K562 (cell line): ENCODE results near the gene MYO18B. TPM values are rescaled to one million over a fixed set of nuclear protein-coding genes. Genes with fewer than 3 reads are reported as not detected.

ENCODE experiments used
- ATAC-seq: fragments of 200-7000 bp; cut with Tn5 transposase; 3 replicates; pipeline ENCODE4 v1.9.1; 2020; ENCODE audit warnings: moderate library complexity
- BruUV-seq: library from RNA; stranded (reverse); fragments of 400-500 nt; replicated peaks from 2 replicates; lab custom pipeline; 2021; lab: Mats Ljungman, UMichigan
- CTCF ChIA-PET: fragments of 300-600 bp; formaldehyde crosslinking; extraction: SDS; loops from one replicate; lab custom pipeline; 2021; ENCODE audit warnings: low intra/inter-chr PET ratio; lab: Yijun Ruan, JAX
- POLR2A ChIA-PET: fragments of 300-600, 350-650 bp; sonication (Branson Sonifier 250); formaldehyde crosslinking; extraction: SDS; loops from one replicate; lab custom pipeline; 2021; ENCODE audit warnings: antibody characterized with exemption, inconsistent platforms; lab: Yijun Ruan, JAX
- DNase-seq, 4 experiments: peaks; one replicate each; pipeline versions ENCODE4 v3.0.0 to v3.0.0-alpha.2; 2011 to 2018; ENCODE audit warnings: low spot score in 3 of 4, mixed read lengths in 3 of 4; ENCODE audit errors: extremely low read depth in 1 of 4
- FAIRE-seq: peaks from 2 replicates; lab custom pipeline; 2011; peaks lifted over from hg19 to GRCh38; lab: Jason Lieb, UNC
- H2AFZ ChIP-seq: 2 replicates; pipeline ENCODE4 v1.6.0; 2011; ENCODE audit warnings: low read depth, low read length, control low read depth, inconsistent platforms
- H3K27ac ChIP-seq: fragments of 200-600 bp; 3 replicates; pipeline ENCODE4 v1.8.0; 2011; ENCODE audit warnings: low read depth, mild to moderate bottlenecking, control low read depth, inconsistent platforms, low read length, moderate library complexity, mixed read lengths; ENCODE audit errors: extremely low read depth
- H3K27me3 ChIP-seq, 2 experiments: fragments of 300-600 bp in 1 of 2; 2 replicates in 1 of 2; 3 replicates in 1 of 2; pipeline versions ENCODE4 v1.6.0 to v1.8.0; 2011; ENCODE audit warnings: inconsistent platforms in 2 of 2, low read length in 2 of 2, mild to moderate bottlenecking in 1 of 2, mixed read lengths in 1 of 2, moderate library complexity in 1 of 2; ENCODE audit not compliant: control insufficient read depth in 2 of 2, insufficient read depth in 2 of 2
- H3K36me3 ChIP-seq: fragments of 300-600 bp; 3 replicates; pipeline ENCODE4 v1.8.0; 2011; ENCODE audit warnings: mild to moderate bottlenecking, low read length, inconsistent platforms; ENCODE audit not compliant: control insufficient read depth, insufficient read depth
- H3K4me1 ChIP-seq, 2 experiments: fragments of 200-600 bp in 1 of 2; replicated peaks in 1 of 2; 2 replicates in 1 of 2; 3 replicates in 1 of 2; pipeline versions ENCODE4 v1.5.1 to v1.8.0; 2011; ENCODE audit warnings: inconsistent platforms in 2 of 2, low read length in 2 of 2, mild to moderate bottlenecking in 1 of 2, mixed read lengths in 1 of 2, moderate library complexity in 1 of 2; ENCODE audit not compliant: control insufficient read depth in 2 of 2, insufficient read depth in 2 of 2
- H3K4me2 ChIP-seq: 2 replicates; pipeline ENCODE4 v1.6.1; 2011; ENCODE audit warnings: low read length, control low read depth, inconsistent platforms, mixed read lengths; ENCODE audit not compliant: insufficient read depth
- H3K4me3 ChIP-seq: fragments of 200-600 bp; sonication (generic), shearing (Covaris generic); 2 replicates; pipeline ENCODE4 v1.5.1; 2016; ENCODE audit warnings: control low read depth, inconsistent platforms
- H3K79me2 ChIP-seq: fragments of 200-600 bp; 3 replicates; pipeline ENCODE4 v1.8.0; 2011; ENCODE audit warnings: low read length, inconsistent platforms; ENCODE audit not compliant: control insufficient read depth, insufficient read depth
- H3K9ac ChIP-seq, 2 experiments: 2 replicates each; pipeline versions ENCODE4 v1.6.0 to v1.6.1; 2011; ENCODE audit warnings: low read depth in 2 of 2, low read length in 2 of 2, control low read depth in 1 of 2, inconsistent platforms in 1 of 2, mild to moderate bottlenecking in 1 of 2, mixed read lengths in 1 of 2; ENCODE audit not compliant: insufficient read depth in 1 of 2
- H3K9me1 ChIP-seq: one replicate; pipeline ENCODE4 v1.6.0; 2011; ENCODE audit warnings: inconsistent platforms, mild to moderate bottlenecking, low read length, moderate library complexity; ENCODE audit not compliant: control insufficient read depth, insufficient read depth
- H3K9me3 ChIP-seq: replicated peaks from 2 replicates; pipeline ENCODE4 v1.5.1; 2011; ENCODE audit warnings: low read depth, low read length, inconsistent platforms; ENCODE audit not compliant: control insufficient read depth, insufficient read depth
- H4K20me1 ChIP-seq: replicated peaks from 2 replicates; pipeline ENCODE4 v1.6.1; 2011; ENCODE audit warnings: low read length, inconsistent platforms, mixed read lengths; ENCODE audit not compliant: control insufficient read depth, insufficient read depth
- CBFA2T3 ChIP-seq: fragments of 450-650 bp; IDR thresholded peaks from 2 replicates; pipeline ENCODE4 v1.6.1; 2017
- FOXK1 ChIP-seq: sonication (generic); formaldehyde crosslinking; IDR thresholded peaks from 2 replicates; pipeline ENCODE4 v1.8.0; 2022; ENCODE audit warnings: missing genetic modification reagents, mild to moderate bottlenecking, borderline replicate concordance
- NCOA1 ChIP-seq: fragments of 450-650 bp; IDR thresholded peaks from 2 replicates; pipeline ENCODE4 v1.6.1; 2016; ENCODE audit warnings: low read depth
- PKNOX1 ChIP-seq: fragments of 450-650 bp; IDR thresholded peaks from 2 replicates; pipeline ENCODE4 v1.6.1; 2016
- TRIM28 ChIP-seq: fragments of 450-650 bp; IDR thresholded peaks from 2 replicates; pipeline ENCODE4 v1.6.1; 2017
- ZNF165 ChIP-seq: fragments of 250-450 bp; sonication (Bioruptor Pico); IDR thresholded peaks from 2 replicates; pipeline ENCODE4 v1.4.0; 2020; ENCODE audit warnings: borderline replicate concordance
- WGBS: fragments of 100-300 bp; shearing (Covaris generic); methylation state at CpG from one replicate; pipeline ENCODE4 v1.1.6; 2016; ENCODE audit warnings: low coverage, mixed read lengths; ENCODE audit not compliant: insufficient coverage; ENCODE audit errors: missing lambda C conversion rate; 5-methylcytosine and 5-hydroxymethylcytosine counted together
- in situ Hi-C: fragments of 300-500 bp; cut with MboI; formaldehyde crosslinking; loops from 4 replicates; pipeline ENCODE4 v1.15.0; 2018; ENCODE audit warnings: inconsistent platforms, mixed read lengths
- intact Hi-C: fragments of 100-400 bp; cut with micrococcal nuclease; formaldehyde crosslinking; loops from 2 replicates; pipeline ENCODE4 v1.14.2; 2022
- polyA plus RNA-seq, 8 experiments: library from polyadenylated mRNA; depleted of rRNA in 4 of 8; stranded (reverse) in 5 of 8; unstranded in 3 of 8; fragments of >200 nt; fragmentation: Nextera tagmentation in 2 of 8; fragmentation: Illumina TruSeq in 1 of 8; extraction: Ambion mirVana in 2 of 8; extraction: Trizol in 1 of 8; gene quantifications; 2 replicates each; pipeline versions ENCODE4 v1.2.1 to v1.2.3, GENCODE V29; 2011 to 2014; ENCODE audit warnings: inconsistent platforms in 1 of 8, missing spikeins in 1 of 8
- total RNA-seq, 7 experiments: library from RNA; depleted of rRNA in 6 of 7; stranded (reverse); fragments of >200 nt in 6 of 7; fragmentation: Illumina TruSeq in 2 of 7; extraction: Trizol in 2 of 7; gene quantifications; 2 replicates each; pipeline versions ENCODE4 v1.2.1 to v1.2.3, GENCODE V29; 2011 to 2021; ENCODE audit warnings: low replicate concordance in 1 of 7

The MYO18B gene
- total and polyA plus RNA-seq, 9 of the 15 experiments (the other 6 are each of a cell fraction or from before 2014, with no cell fraction given), result 0.06 to 7.0 (median 4.3) TPM

DNA sequence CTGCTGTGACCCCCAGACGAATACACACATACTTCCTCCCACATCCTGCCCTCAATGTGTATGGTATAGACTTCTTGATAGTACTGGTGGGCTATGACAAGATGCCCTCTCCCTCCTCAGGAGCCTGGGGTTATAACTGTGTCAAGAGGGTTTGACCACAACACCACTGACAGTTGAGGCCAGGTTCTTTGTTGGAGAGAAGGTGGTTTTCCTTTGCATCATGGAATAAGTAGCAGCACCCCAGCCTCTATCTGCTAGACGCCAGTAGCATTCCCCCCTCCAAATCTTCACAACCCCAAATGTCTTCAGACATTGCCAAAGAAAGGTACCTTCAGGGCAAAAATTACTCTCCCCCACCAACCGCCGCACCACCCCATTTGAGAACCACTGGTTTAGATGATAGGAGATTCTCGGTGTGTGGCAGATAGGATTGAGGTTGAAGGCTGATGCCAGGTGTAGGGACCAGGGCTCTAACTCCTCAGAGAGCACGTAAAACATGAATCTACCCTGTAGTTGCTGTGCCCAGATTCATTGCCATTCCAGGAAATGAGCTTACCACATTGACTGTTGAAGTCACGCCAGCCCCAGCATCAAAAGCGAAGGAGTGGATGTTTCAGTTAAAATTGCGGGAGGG is 5.5 kb upstream of the MYO18B start (continued):
- TF ChIP-seq ZNF165 (CRISPR knock-in tag) (no peak), FOXK1 (CRISPR knock-in tag) (no peak), TRIM28 (no peak)

- WGBS, result 43% methylated on average over 11 of the region's 11 CpGs
- Histone ChIP-seq H3K4me1 (peaks cover 12 to 25% of the 10 kb centered on the region in 2 experiments; a peak in 4 of 5 replicates), H3K9ac (no peak overlapping the region), H2AFZ (no peak overlapping the region), H3K36me3 (no peaks in the 10 kb centered on the region), H3K27ac (no peak overlapping the region), H3K79me2 (peaks cover 29% of the 10 kb centered on the region), H3K27me3 (no peaks in the 10 kb centered on the region), H3K4me2 (no peak overlapping the region; the same call in 1 of the 2 replicates), H3K9me1 (no peaks in the 10 kb centered on the region), H4K20me1 (no peaks in the 10 kb centered on the region), H3K9me3 (no peaks in the 10 kb centered on the region), H3K4me3 (no peak overlapping the region)
- TF ChIP-seq PKNOX1 (peak; percentile 39; the same call in 1 of the 2 replicates), CBFA2T3 (peak; percentile 18; the same call in 1 of the 2 replicates), NCOA1 (no peak)
- CTCF ChIA-PET, result no interaction called here
- POLR2A ChIA-PET, result interaction anchor here (1.8 kb wide), 1 partner anchor 11 kb away, joined by 7 read pairs; no protein-coding TSS in a partner anchor
- in situ Hi-C loops (no loop called here), intact Hi-C loops (no loop called here)
- no TSS peak for BruUV-seq
- FAIRE-seq (no peak), DNase-seq (no peak), ATAC-seq (no peak)
Measured at GRCh38 chr22:25739659-25740344, 2.2 kb upstream of the MYO18B start.
